SKM-1 (cell line): ENCODE results near the gene PRKCD.

Source experiments
- DNase-seq: peaks from one replicate; lab custom pipeline; 2025; ENCODE audit not compliant: unreplicated experiment; lab: John Stamatoyannopoulos, UW

The PRKCD gene

DNA sequence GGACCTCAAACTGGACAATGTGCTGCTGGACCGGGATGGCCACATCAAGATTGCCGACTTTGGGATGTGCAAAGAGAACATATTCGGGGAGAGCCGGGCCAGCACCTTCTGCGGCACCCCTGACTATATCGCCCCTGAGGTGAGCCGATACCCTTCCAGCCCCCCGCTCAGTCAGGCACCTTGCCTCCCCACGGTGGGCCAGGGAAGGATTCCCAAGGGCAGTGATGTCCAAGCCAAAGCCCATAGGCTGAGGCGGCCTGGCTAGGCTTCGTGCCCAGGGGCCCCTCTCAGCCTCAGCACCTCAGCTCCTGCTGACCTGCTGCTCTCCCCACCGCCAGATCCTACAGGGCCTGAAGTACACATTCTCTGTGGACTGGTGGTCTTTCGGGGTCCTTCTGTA, 27.7 kb downstream of the PRKCD start:
- DNase-seq: no peak

DNA sequence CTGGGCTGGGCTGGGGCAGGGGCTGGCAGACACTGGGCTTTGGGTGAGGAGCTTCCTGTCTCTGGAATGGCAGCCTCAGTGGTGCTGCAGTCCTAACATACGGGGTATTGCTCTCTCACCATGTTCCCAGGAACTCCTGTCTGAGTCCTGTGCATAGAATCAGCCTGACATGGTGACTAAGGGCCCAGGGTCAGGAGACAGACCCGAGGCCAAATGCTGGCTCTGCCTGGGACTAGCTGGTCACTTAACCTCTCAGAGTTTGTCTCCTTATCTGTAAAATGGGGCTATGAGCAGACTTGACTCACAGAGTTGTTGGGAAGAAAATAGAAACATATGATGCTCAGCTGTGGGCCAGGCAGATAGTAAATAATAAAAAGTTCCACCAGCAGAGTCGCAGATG, 28.3 kb downstream of the PRKCD start:
- no peak for DNase-seq

DNA sequence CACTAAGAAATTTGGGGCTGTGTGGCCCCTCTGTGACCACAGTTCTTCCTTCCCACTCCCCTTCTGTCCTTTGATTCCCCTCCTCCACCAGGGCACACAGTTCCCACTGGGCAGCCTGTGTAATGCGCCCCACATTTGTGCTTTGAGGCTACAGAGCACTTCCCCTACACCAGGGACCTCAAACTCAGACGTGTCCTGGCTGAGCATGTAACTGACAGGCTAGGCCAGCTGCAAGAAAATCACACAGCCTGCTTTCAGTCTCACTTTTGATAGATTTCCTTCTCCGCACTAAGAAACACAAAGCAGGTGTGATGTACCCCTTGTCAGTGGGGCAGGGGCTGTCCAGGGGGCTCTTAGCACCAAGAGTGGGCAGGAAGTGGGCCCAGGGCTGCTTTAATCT, 29.6 kb downstream of the PRKCD start:
- no peak for DNase-seq

DNA sequence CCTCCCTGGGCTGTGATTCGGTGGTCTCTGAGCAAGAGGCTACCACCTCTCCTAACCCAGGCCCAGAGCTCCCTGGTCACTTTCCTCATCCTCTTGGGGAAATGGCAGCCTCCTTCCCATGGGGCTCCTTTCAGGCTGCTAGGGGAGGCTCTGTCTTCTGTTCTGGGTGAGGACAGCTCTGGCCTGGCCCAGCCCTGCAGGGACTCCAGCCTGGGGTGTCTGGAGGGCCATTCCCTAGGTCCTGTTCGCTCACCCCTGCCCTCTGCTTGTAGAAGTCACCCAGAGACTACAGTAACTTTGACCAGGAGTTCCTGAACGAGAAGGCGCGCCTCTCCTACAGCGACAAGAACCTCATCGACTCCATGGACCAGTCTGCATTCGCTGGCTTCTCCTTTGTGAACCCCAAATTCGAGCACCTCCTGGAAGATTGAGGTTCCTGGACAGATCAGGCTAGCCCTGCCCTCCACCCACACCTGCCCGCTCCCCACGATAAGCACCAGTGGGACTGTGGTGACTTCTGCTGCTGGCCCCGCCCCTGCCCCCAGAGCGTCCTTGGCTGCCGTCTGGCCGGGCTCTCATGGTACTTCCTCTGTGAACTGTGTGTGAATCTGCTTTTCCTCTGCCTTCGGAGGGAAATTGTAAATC, 30.9 kb downstream of the PRKCD start:
- DNase-seq: no peak

DNA sequence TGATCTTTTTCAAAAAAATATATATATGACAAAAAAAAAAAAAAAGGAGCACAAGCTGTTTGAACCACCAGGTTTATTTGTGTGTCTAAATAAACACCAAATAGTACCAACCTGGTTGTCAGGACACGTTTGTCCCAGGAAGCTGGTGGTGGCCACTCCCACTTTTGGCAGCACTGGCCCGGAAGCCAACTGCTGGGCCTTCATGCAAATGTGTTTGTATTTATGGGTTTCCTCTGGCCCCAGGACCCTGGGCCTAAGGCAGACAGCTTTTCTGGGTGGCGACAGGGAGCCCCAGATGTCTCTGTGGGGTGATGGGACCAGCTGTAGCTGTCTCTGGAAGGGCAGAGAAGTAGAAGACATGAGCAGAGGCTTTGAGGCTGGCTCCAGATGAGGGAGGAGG, 31.6 kb downstream of the PRKCD start:
- no peak for DNase-seq

GRCh38 chr3:53193466-53194209, 32.6 kb downstream of the PRKCD start:
- DNase-seq: no peak

DNA sequence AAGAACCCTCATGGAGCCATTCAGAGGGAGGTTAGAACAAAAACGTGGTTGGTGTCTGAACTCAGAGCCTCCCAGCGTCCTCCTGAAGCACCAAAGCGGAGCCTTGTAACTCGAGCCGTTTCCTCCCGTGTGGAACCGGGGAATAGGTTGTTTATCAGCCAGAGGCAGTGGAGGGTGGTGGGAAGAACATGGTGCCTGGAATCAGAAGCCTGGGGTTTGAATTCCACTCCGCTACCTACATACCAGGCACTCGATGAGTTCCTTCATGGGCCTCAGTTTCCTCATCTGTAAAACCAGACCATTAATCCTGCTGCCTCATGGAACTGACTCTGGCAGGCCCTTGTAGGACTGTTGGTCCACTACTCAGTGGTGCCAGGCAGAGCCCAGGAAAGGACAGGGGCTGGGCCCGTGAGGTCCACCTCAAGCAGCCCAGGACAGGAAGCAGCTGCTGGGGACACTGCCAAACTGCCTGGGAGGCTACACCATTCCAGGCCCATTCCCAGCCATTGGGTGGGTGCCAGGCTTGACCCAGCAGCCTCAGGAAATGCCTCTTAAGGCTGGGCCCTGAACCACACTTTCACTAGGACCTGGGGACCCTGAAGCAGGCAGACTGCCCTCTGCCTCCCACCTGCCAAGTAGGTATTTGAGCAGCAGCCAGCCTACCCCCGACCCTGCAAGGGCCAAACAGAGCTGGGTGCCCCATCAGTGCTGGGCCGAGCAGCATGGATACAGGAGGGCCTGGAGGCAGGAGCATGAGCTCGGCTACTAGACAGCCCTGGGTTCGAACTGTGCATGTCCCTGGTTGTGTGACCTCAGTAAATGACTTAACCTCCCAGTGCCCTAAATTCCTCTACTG, 33.4 kb downstream of the PRKCD start:
- no peak for DNase-seq

DNA sequence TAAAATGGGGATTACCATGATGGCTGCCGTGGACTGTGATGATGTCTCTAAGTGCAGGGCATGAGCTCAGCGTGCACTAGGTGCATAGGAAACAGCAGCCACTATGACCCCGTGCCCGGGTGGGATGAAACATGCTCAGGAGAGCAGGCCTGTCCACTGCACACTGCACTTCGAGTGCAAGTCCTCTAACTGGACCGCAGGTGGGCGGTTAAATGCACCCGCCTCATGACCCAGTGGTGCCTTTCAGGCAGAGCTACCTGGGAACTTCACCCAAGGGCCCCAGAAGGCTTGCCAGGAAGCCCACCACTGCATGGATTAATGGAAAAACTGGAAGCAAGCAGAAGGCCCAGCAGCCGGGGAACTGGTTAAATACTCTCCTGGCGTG, 34.0 kb downstream of the PRKCD start:
- DNase-seq: no peak

DNA sequence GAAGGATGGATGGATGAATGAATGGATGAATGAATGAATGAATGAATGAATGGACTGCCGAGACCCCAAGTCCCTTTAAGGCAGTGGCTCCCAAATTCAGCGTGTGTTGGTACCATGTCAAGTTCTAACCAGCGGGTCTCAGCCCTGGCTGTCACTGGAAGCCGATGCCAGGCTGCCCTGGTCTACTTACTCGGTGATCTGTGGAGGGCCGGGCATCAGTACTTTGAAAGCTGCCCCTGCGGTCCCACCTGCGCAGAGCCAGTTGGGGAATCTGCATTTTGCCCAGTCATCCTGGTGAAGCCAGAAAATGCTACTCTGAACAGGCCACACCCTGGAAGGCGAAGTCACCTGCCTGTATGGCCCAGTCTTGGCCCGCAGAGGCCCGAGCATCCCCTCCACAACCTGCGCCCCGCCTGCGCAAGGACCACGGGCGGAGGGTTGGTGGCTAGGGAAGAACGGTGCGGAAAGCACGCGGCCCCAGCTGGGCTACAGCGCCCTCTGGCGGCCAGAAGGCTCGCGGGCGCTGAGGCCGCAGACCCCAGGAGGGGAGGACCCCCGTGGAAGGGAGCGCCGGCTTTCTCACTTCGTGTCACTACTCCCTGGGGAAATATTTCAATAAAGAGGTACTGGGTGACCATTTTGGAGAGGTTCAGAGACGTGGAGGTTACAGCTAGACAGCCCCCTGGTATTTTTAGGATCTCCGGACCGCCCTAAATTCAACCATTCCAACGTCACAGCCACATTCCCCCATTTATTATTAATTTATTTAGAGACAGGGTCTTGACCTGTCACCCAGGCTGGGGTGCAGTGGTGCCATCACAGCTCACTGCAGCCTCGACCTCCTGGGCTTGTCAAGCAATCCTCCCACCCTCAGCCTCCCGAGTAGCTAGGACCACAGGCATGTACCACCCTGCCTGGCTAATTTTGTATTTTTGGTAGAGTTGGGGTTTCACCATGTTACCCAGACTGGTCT, 34.9 kb downstream of the PRKCD start:
- DNase-seq: no peak

DNA sequence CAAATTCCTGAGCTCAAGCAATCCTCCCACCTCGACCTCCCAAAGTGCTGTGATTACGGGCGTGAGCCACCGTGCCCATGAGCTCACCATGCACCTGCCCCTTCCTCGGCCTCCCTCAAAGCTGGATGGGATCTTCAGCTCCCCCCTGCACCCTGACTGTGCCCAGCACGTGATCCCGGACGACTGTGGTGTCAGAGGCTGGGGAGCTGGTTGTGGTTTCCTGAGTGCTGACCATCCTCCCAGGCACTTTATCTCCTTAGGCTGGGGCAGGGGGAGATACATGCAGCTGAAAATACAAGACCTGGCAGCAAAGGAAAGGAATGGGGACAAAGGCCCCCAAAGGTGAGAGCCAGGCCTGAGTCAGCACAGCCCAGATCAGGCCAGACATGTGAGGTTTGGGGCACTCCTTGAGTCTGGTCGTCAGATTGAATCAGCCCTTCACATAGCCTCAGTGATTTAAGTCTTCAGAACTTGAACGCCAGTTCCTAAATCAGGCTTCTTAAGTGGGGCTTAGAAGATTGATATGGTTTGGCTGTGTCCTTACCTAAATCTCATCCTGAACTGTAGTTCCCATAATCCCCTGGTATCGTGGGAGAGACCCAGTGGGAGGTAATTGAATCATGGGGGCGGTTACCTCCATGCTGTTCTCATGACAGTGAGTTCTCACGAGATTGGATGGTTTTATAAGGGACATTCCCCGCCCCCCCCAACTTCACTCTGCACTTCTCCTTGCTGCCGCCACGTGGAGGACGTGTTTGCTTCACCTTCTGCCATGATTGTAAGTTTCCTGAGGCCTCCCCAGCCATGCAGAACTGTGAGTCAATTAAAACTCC, 35.8 kb downstream of the PRKCD start:
- DNase-seq: no peak

DNA sequence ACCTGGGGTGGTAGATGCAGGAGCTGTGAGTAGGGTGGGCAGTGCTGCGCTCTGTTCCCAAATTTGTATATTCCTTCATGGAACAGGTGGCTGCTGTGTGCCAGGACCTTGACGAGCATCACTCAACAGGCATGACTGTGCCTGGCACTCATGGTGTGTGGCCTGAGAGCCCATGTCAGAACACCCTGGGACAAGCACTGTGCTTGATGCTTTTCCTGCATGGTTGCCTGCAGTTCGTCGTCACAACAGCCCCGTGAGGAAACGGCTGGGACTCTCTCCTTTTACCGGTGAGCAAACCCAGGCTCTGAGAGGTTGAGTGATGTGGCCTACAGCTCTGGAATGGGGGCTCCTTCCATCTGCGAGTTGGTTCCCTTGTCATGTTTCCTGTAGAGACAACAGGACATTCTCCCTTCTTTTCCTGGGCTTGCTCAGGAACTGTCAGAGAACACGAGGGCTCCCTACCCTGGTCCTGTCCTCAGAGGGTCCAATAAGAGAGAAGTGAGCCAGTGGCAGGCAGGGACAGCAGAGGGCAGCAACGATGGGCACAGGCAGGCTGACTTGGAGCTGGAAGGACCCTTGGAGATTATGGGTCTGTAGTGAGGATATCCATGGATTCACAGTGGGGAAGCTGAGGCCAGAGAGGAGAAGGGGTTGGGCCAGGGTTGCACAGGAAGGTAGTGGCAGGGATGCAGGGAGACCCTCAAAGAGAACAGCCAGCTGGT, 37.4 kb downstream of the PRKCD start:
- no peak for DNase-seq

- DNase-seq: no peak
Observed at GRCh38 chr3:53198996-53199395, 38.0 kb downstream of the PRKCD start.

DNA sequence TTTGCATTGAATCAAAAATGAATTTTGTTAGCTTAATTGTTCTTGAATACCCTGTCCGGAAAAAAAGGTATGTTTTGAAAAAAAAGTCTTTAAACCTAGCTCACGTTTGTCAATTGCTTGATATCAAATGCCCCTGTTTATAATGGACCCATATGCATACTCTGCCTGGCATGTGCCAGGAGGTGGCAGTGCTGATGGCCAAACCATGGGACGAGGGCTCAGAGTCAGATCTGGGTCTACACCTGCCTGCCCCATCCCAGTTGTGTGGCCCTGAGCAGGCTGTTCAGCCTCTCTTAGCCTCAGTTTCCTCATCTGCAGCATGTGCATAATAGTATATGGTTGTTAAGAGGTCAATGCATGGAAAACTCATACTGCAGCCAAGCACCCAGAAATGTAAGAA, 38.8 kb downstream of the PRKCD start:
- DNase-seq: no peak

GRCh38 chr3:53200501-53201498, 39.8 kb downstream of the PRKCD start:
- no peak for DNase-seq

DNA sequence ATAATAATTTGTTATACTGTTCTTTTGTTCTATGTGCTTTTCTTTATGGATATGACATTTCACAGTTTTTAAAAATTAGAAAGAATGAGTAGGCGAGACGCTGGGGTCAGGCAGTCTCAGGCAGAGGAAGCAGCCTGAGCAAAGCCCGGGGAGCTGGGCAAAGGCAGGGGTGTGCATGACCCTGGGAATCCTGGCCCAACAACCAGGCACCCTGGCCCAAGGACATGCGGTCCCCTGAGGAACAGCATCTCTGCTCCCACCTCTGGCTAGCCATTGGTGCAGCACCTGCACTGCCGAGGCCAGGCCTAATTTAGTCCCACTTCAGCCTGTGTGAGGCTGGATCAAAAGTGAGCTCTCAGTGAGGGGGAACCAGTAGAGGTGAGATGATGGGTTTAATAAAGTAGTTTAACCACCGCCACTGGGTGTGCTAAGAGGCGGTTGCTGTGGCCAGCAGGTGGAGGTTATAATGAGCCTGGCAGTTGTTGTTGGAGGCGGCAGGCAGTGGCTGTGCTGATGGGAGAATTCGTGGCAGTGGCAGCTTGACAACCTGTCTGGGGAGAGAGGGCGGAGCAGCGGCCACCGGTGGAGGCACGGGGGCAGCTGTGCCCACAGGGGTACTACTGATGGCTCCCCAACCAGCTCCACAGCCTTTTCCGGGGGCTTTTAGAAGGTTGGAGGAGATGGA, 41.5 kb downstream of the PRKCD start:
- no peak for DNase-seq

DNA sequence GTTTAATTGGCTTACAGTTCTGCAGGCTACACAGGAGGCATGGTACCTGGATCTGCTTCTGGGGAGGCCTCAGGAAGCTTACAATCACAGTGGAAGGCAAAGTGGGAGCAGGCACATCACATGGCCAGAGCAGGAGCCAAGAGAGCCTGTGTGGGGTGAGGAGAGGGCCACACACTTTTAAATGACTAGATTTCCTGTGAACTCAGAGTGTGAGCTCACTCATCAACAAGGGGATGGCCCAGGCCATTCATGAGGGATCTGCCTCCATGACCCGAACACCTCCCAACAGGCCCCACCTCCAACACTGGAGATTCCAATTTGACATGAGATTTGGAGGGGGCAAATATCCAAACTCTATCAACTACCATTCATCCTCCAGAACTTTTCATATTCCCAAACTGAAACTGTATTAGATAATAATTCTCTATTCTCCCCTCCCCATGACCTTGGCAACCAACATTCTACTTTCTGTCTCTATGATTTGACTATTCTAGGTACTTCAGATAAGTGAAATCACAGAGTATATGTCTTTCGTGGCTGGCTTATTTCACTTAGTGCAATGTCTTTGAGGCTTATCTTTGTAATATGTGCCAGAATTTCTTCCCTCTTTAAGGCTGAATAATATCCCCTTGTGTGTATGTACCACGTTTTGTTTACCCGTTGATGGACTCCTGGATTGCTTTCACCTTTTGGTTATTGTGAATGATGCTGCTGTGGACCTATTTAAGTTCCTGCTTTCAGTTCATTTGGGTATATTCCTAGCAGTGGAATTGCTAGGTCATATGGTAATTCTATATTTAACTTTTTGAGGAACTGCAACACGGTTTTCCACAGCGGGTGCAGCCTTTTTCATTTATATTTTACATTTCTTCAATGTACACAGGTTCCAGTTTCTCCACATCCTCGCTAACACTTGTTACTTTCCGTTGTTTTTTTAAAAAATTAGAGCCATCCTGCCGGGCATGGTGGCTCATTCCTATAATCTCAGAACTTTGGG, 51.0 kb downstream of the PRKCD start:
- DNase-seq: no peak
